ENCODE measurements around the gene CYP51A1.
"Not testable (repeated sequence)": the region's sequence is repeated elsewhere in the genome, so short reads cannot be mapped to it uniquely, and the experiment has no call there.

- TF ChIP-seq EZH2phosphoT487 (IDR thresholded peaks at IDR 0.05; ENCODE audit: borderline replicate concordance); CTCF (conservative IDR thresholded peaks at IDR 0.05; ENCODE audit: low read length): not testable (repeated sequence)
These were observed 35.3 kb upstream of the CYP51A1 start for GRCh38 chr7:92169529-92169928.
